NB4 (cell line): Measurements from ENCODE around the gene GREB1.

Source experiments
- CTCF ChIP-seq: IDR thresholded peaks from one replicate; pipeline ENCODE4 v1.5.1; 2012; ENCODE audit warnings: low read depth, low read length
- MAX ChIP-seq: IDR thresholded peaks from 2 replicates; pipeline ENCODE4 v1.6.1; 2011; ENCODE audit warnings: low read depth, low read length
- MYC ChIP-seq: IDR thresholded peaks from 2 replicates; pipeline ENCODE4 v1.6.1; 2011; ENCODE audit warnings: low read depth, low read length
- POLR2A ChIP-seq: IDR thresholded peaks from 2 replicates; pipeline ENCODE4 v1.6.1; 2011; ENCODE audit warnings: mild to moderate bottlenecking; ENCODE audit not compliant: insufficient read length; ENCODE audit errors: extremely low read depth

GRCh38 chr2:11610624-11611242 lies 76.9 kb downstream of the GREB1 start:
- TF ChIP-seq CTCF (no peak), POLR2A (no peak), MAX (no peak), MYC (no peak)
